Measurements from ENCODE around the gene KCNMA1. TPM values are rescaled to one million over a fixed set of nuclear protein-coding genes. Genes with fewer than 3 reads are reported as not detected.

The KCNMA1 gene
- total RNA-seq, 1 donor from 2014 or later, result 30.1 TPM

DNA sequence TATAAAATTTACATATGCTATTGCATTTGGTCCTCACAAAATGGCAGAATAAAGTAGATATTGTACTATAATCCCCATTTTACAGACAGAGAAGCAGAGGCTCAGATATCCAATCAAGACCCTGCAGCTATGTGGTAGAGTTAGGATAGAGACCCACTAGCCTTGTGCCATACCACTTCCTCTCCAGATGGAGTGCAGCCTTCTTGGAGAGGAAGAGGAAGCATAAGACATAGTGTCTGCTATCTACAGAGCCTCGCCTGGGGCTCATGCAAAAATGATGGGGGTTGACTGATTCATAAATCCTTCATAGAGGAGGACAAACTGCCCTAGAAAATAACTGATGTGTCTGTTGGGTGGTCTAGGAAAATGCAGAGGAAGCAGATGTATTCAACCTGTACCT is 447.3 kb downstream of the KCNMA1 start:
- H3K36me3 Mint-ChIP-seq, result no peaks in the 10 kb centered on the region
- H3K4me3 Mint-ChIP-seq, result no peak overlapping the region
- H3K27ac Mint-ChIP-seq, result no peak overlapping the region
- no peaks in the 10 kb centered on the region for H3K9me3 Mint-ChIP-seq
- peaks cover 25% of the 10 kb centered on the region for H3K4me1 Mint-ChIP-seq (ENCODE audit: unreplicated experiment)
- TF ChIP-seq, protein P1, sequence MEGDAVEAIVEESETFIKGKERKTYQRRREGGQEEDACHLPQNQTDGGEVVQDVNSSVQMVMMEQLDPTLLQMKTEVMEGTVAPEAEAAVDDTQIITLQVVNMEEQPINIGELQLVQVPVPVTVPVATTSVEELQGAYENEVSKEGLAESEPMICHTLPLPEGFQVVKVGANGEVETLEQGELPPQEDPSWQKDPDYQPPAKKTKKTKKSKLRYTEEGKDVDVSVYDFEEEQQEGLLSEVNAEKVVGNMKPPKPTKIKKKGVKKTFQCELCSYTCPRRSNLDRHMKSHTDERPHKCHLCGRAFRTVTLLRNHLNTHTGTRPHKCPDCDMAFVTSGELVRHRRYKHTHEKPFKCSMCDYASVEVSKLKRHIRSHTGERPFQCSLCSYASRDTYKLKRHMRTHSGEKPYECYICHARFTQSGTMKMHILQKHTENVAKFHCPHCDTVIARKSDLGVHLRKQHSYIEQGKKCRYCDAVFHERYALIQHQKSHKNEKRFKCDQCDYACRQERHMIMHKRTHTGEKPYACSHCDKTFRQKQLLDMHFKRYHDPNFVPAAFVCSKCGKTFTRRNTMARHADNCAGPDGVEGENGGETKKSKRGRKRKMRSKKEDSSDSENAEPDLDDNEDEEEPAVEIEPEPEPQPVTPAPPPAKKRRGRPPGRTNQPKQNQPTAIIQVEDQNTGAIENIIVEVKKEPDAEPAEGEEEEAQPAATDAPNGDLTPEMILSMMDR (conservative IDR thresholded peaks at IDR 0.05), result no peak
- H3K27me3 Mint-ChIP-seq, result peaks cover 4% of the 10 kb centered on the region
- DNase-seq (ENCODE audit: extremely low spot score, unreplicated experiment), result no peak

DNA sequence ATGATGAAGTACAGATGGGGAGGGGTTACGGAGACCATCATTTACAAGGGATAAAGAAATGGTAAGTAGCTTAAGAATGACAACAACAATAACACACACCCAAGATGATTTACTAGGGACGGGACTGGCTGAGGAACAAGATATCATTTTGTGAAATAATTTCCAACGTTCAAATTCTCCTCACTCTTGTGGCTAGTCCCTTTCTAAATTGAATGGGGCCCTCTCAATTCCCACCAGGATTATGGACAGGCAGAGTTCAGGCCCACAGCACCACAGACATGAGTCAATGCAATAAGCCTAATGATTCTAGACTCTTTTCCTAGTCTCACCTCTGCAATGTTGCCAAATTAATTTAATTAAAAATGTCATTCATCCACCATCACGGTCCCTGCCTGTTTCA is 448.1 kb downstream of the KCNMA1 start:
- H3K36me3 Mint-ChIP-seq, result no peaks in the 10 kb centered on the region
- peaks cover 4% of the 10 kb centered on the region for H3K27me3 Mint-ChIP-seq
- H3K4me1 Mint-ChIP-seq (ENCODE audit: unreplicated experiment), result peaks cover 29% of the 10 kb centered on the region
- no peak for DNase-seq (ENCODE audit: extremely low spot score, unreplicated experiment)
- TF ChIP-seq, protein P1 (conservative IDR thresholded peaks at IDR 0.05), result no peak
- no peak overlapping the region for H3K4me3 Mint-ChIP-seq
- H3K27ac Mint-ChIP-seq, result no peak overlapping the region
- no peaks in the 10 kb centered on the region for H3K9me3 Mint-ChIP-seq

DNA sequence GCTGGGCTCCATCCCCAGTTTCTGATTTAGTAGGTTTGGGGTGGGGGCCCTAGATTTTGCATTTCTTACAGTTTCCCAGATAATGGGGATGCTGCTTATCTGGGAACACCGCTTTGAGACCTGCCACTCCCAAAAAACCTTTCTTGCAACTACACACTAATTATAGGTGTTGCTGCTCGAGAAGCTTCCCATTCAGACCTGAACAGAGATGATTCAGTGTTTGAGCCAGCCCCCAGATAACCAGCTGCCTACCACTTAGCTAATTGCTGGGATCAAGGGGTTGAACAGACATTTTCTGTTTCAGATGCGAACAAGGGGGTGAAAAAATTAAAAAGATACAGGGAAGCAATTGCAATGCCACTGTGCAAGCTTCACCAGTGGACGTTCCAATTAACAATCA is 448.5 kb downstream of the KCNMA1 start:
- no peak overlapping the region for H3K27ac Mint-ChIP-seq
- TF ChIP-seq, protein P1 (conservative IDR thresholded peaks at IDR 0.05), result no peak
- H3K4me3 Mint-ChIP-seq, result no peak overlapping the region
- no peak for DNase-seq (ENCODE audit: extremely low spot score, unreplicated experiment)
- H3K36me3 Mint-ChIP-seq, result no peaks in the 10 kb centered on the region
- peaks cover 29% of the 10 kb centered on the region for H3K4me1 Mint-ChIP-seq (ENCODE audit: unreplicated experiment)
- no peaks in the 10 kb centered on the region for H3K9me3 Mint-ChIP-seq
- peaks cover 4% of the 10 kb centered on the region for H3K27me3 Mint-ChIP-seq

DNA sequence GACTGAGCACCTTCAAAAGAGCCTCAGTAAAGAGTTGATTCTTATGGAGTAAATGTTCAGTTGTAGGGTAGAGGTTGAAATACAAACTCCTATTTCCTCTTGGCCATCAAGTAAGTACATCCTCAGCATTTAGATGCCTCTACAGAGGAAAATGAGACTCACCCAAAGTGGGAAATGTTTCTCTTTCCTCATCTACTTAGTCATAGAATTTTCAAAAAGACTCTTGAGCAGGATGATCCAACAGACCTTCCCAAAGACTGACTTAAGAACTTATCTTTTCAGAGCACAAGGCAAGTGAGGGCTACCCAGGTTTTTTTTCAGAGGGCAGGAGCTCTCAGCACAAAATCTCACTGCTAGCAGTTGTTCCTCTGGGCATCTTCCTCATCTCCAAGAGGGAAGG is 449.1 kb downstream of the KCNMA1 start:
- peaks cover 4% of the 10 kb centered on the region for H3K27me3 Mint-ChIP-seq
- H3K4me1 Mint-ChIP-seq (ENCODE audit: unreplicated experiment), result peaks cover 29% of the 10 kb centered on the region
- no peak overlapping the region for H3K4me3 Mint-ChIP-seq
- H3K27ac Mint-ChIP-seq, result no peak overlapping the region
- no peak for DNase-seq (ENCODE audit: extremely low spot score, unreplicated experiment)
- no peaks in the 10 kb centered on the region for H3K9me3 Mint-ChIP-seq
- H3K36me3 Mint-ChIP-seq, result no peaks in the 10 kb centered on the region
- TF ChIP-seq, protein P1 (conservative IDR thresholded peaks at IDR 0.05), result no peak

DNA sequence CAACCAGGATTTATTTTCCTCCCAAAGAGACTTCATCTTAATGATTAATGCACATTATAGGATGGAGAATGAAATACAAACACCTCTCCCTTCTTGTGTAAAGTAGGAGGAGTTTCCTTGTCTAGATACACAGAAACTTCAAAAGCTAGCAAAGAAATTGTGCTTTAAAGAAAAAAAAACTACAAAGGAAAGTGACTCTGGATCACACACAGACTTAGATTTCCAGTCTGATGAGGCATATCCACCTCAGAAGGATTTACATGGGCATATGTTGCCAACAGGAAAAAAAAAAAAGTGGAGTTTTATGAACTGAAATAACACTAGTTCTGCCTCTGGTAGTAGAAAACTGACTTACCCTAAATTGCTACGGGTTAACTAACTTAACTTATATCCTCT is 449.6 kb downstream of the KCNMA1 start:
- H3K9me3 Mint-ChIP-seq, result no peaks in the 10 kb centered on the region
- peak overlapping the region; percentile 10 for H3K27ac Mint-ChIP-seq
- H3K4me1 Mint-ChIP-seq (ENCODE audit: unreplicated experiment), result peaks cover 25% of the 10 kb centered on the region
- no peak overlapping the region for H3K4me3 Mint-ChIP-seq
- TF ChIP-seq, protein P1 (conservative IDR thresholded peaks at IDR 0.05), result no peak
- H3K36me3 Mint-ChIP-seq, result no peaks in the 10 kb centered on the region
- DNase-seq (ENCODE audit: extremely low spot score, unreplicated experiment), result no peak
- peaks cover 4% of the 10 kb centered on the region for H3K27me3 Mint-ChIP-seq
